Lower leg skin (tissue), 3 donors: ENCODE measurements around the gene NTM.

Source experiments
- CTCF ChIP-seq, 3 donors: fragments of 450-650 bp; IDR thresholded peaks; one replicate each; pipeline ENCODE4 v1.5.1; 2016; ENCODE audit warnings: antibody characterized with exemption in 3 of 3, mild to moderate bottlenecking in 3 of 3, moderate library complexity in 2 of 3
- POLR2A ChIP-seq, 2 donors: fragments of 450-650 bp; IDR thresholded peaks; one replicate each; pipeline ENCODE4 v1.6.1; 2016 to 2017; ENCODE audit warnings: antibody characterized with exemption in 2 of 2, mild to moderate bottlenecking in 1 of 2, moderate library complexity in 1 of 2

GRCh38 chr11:131760091-131761061 lies 390.0 kb downstream of the NTM start:
- no peak for TF ChIP-seq CTCF (IDR thresholded peaks at IDR 0.05)
- no peak for TF ChIP-seq POLR2A (IDR thresholded peaks at IDR 0.05)
